Body of pancreas (tissue), 4 donors: ENCODE measurements around the gene VKORC1.

Experiments used
- POLR2A ChIP-seq, 3 donors: fragments of 450-650 bp; IDR thresholded peaks; one replicate each; pipeline ENCODE4 v1.6.1; 2016; ENCODE audit warnings: antibody characterized with exemption in 3 of 3, mild to moderate bottlenecking in 2 of 3
- TF ChIP-seq, protein P1 (sequence below), 7 experiments: fragments of 450-650 bp in 4 of 7; fragments of 200-600 bp in 3 of 7; sonication (generic) in 3 of 7; IDR thresholded peaks; one replicate each; pipeline ENCODE4 v1.5.1; 2016 to 2019; ENCODE audit warnings: antibody characterized with exemption in 7 of 7

DNA sequence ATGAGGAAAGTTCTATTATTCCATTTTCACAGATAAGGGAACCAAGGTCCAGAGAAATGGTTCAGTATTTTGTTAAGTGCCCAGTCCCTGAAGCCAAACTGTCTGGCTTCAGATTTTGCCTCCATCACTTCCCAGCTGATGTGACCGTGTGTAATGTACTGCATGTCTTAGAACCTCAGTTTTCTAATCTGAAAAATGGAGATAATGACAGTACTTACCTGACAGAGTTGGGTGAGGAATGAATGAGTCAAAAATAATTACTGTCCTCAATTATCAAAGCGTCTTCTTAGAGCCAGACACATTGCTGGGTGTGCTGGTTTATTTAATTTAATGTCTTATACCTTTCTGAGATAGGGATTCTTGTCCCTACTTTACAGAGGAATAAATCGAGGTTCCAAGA, 27.3 kb downstream of the VKORC1 start:
- no peak for TF ChIP-seq POLR2A (IDR thresholded peaks at IDR 0.05)
- TF ChIP-seq, protein P1, sequence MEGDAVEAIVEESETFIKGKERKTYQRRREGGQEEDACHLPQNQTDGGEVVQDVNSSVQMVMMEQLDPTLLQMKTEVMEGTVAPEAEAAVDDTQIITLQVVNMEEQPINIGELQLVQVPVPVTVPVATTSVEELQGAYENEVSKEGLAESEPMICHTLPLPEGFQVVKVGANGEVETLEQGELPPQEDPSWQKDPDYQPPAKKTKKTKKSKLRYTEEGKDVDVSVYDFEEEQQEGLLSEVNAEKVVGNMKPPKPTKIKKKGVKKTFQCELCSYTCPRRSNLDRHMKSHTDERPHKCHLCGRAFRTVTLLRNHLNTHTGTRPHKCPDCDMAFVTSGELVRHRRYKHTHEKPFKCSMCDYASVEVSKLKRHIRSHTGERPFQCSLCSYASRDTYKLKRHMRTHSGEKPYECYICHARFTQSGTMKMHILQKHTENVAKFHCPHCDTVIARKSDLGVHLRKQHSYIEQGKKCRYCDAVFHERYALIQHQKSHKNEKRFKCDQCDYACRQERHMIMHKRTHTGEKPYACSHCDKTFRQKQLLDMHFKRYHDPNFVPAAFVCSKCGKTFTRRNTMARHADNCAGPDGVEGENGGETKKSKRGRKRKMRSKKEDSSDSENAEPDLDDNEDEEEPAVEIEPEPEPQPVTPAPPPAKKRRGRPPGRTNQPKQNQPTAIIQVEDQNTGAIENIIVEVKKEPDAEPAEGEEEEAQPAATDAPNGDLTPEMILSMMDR (IDR thresholded peaks at IDR 0.05): no peak
